ENCODE results near the gene NELL1. TPM values are rescaled to one million over a fixed set of nuclear protein-coding genes. Genes with fewer than 3 reads are reported as not detected.

The NELL1 gene
- total and polyA plus RNA-seq, 2 experiments from 2014 or later = 2.1 to 7.7 TPM

- H3K9me3 ChIP-seq (ENCODE audit: low read depth) = no peaks in the 10 kb centered on the region
- peaks cover 15% of the 10 kb centered on the region for H3K4me1 ChIP-seq (ENCODE audit: low read depth)
- H3K4me3 ChIP-seq = no peak overlapping the region
- H3K27me3 ChIP-seq = no peaks in the 10 kb centered on the region
- H3K36me3 ChIP-seq = no peaks in the 10 kb centered on the region
- no peak for DNase-seq (ENCODE audit: low read depth in 1 of 2, low spot score in 1 of 2)
- no peak overlapping the region for H3K27ac ChIP-seq
- TF ChIP-seq CTCF (IDR thresholded peaks at IDR 0.05; ENCODE audit: low read depth, low read length) = no peak
These were observed 695.7 kb downstream of the NELL1 start for GRCh38 chr11:21364866-21365624.

GRCh38 chr11:21369947-21370346 lies 700.6 kb downstream of the NELL1 start:
- no peaks in the 10 kb centered on the region for H3K27me3 ChIP-seq
- H3K4me1 ChIP-seq (ENCODE audit: low read depth) = peaks cover 36% of the 10 kb centered on the region
- H3K36me3 ChIP-seq = no peaks in the 10 kb centered on the region
- no peak for TF ChIP-seq CTCF (IDR thresholded peaks at IDR 0.05; ENCODE audit: low read depth, low read length)
- H3K4me3 ChIP-seq = no peak overlapping the region
- peak overlapping the region; percentile 72 for H3K27ac ChIP-seq
- DNase-seq (ENCODE audit: low read depth in 1 of 2, low spot score in 1 of 2) = peak in 1 of 2 donors; percentile 8
- no peaks in the 10 kb centered on the region for H3K9me3 ChIP-seq (ENCODE audit: low read depth)

- Histone ChIP-seq H3K9me3 (ENCODE audit: low read depth) (no peaks in the 10 kb centered on the region), H3K27me3 (no peaks in the 10 kb centered on the region), H3K36me3 (no peaks in the 10 kb centered on the region), H3K27ac (peak overlapping the region; percentile 72), H3K4me3 (no peak overlapping the region), H3K4me1 (ENCODE audit: low read depth) (peaks cover 36% of the 10 kb centered on the region)
- no peak for DNase-seq (ENCODE audit: low read depth in 1 of 2, low spot score in 1 of 2)
- TF ChIP-seq CTCF (IDR thresholded peaks at IDR 0.05; ENCODE audit: low read depth, low read length) = no peak
These were observed 701.7 kb downstream of the NELL1 start for GRCh38 chr11:21371044-21371443.

GRCh38 chr11:21372672-21373071 lies 703.3 kb downstream of the NELL1 start:
- no peaks in the 10 kb centered on the region for H3K27me3 ChIP-seq
- H3K9me3 ChIP-seq (ENCODE audit: low read depth) = no peaks in the 10 kb centered on the region
- peaks cover 36% of the 10 kb centered on the region for H3K4me1 ChIP-seq (ENCODE audit: low read depth)
- no peak overlapping the region for H3K4me3 ChIP-seq
- no peak overlapping the region for H3K27ac ChIP-seq
- DNase-seq (ENCODE audit: low read depth in 1 of 2, low spot score in 1 of 2) = no peak
- no peaks in the 10 kb centered on the region for H3K36me3 ChIP-seq
- no peak for TF ChIP-seq CTCF (IDR thresholded peaks at IDR 0.05; ENCODE audit: low read depth, low read length)

GRCh38 chr11:21374376-21374775 lies 705.0 kb downstream of the NELL1 start:
- no peak for DNase-seq (ENCODE audit: low read depth in 1 of 2, low spot score in 1 of 2)
- no peaks in the 10 kb centered on the region for H3K36me3 ChIP-seq
- no peaks in the 10 kb centered on the region for H3K27me3 ChIP-seq
- no peak overlapping the region for H3K4me3 ChIP-seq
- no peak for TF ChIP-seq CTCF (IDR thresholded peaks at IDR 0.05; ENCODE audit: low read depth, low read length)
- peaks cover 28% of the 10 kb centered on the region for H3K4me1 ChIP-seq (ENCODE audit: low read depth)
- H3K9me3 ChIP-seq (ENCODE audit: low read depth) = no peaks in the 10 kb centered on the region
- H3K27ac ChIP-seq = no peak overlapping the region

Data from cardiac muscle cell (in vitro differentiated cells and primary cell).